WI38 (cell line): ENCODE measurements around the gene ACE2.

Source experiments
- H3K4me3 ChIP-seq: 2 replicates; pipeline ENCODE4 v1.5.1; 2011; ENCODE audit warnings: low read depth, mild to moderate bottlenecking, control low read depth, low read length
- TF ChIP-seq, protein P1 (sequence below): IDR thresholded peaks from 2 replicates; pipeline ENCODE4 v1.5.1; 2012; ENCODE audit warnings: low read depth, mild to moderate bottlenecking, control low read depth, low read length

Gene ACE2

DNA sequence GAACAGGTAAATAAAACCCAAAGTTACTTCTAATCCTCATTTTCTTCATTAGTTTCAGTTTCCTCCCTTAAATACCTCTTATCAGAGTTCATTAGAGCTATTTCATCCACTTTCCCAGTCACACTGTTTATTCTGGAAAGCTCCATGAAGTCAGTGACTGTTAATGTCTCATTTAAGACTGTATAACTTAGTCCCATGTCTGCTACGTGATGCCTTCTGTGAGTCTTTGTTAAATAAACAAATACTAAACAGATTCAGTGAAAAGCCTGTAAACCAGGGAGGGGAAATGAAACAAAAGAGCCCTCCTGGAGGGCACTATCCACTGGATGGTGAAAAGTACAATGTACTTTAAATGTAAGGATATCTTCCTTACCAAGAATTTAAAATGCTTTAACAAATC, 24.7 kb downstream of the ACE2 start:
- H3K4me3 ChIP-seq, result no peak overlapping the region
- TF ChIP-seq, protein P1, sequence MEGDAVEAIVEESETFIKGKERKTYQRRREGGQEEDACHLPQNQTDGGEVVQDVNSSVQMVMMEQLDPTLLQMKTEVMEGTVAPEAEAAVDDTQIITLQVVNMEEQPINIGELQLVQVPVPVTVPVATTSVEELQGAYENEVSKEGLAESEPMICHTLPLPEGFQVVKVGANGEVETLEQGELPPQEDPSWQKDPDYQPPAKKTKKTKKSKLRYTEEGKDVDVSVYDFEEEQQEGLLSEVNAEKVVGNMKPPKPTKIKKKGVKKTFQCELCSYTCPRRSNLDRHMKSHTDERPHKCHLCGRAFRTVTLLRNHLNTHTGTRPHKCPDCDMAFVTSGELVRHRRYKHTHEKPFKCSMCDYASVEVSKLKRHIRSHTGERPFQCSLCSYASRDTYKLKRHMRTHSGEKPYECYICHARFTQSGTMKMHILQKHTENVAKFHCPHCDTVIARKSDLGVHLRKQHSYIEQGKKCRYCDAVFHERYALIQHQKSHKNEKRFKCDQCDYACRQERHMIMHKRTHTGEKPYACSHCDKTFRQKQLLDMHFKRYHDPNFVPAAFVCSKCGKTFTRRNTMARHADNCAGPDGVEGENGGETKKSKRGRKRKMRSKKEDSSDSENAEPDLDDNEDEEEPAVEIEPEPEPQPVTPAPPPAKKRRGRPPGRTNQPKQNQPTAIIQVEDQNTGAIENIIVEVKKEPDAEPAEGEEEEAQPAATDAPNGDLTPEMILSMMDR, result no peak

DNA sequence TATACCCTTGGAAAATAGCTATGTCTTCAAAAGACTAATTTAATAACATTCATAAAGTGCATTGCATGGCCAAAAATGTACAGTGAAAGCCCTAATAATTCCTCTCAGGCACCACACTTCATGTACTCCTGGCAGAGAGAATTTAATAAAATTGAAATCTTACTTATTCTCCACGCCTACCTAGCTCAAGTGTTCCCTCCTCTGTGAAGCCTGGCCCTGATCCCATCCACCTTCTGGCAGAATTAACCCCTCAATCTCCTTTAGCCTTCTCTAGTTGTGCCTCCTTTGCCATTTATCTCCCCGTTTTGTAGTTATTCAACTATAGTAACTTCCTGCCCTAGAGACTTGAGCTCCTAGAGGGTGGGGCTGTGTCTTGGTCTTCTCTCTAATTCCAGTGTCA, 26.7 kb downstream of the ACE2 start:
- TF ChIP-seq, protein P1, result no peak

DNA sequence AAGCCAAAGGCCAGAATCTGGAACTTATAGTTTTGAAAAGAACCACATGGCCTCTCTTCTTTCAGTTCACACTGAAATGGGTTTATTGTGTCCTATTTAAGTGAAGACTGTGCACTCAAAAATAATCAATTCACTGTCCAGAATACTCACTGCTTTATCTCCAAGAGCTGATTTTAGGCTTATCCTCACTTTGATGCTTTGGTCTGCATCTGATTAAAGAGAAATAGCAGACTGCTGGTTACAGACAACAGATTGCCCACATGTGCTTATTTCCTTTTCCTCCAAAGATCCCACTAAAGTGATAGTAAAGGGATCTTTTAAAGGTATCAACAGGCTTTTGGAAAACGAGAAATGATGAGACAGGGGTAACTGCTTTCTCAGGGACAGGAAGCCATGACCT, 30.6 kb downstream of the ACE2 start:
- TF ChIP-seq, protein P1, result no peak
- no peak overlapping the region for H3K4me3 ChIP-seq

More for the DNA sequence above, 26.7 kb downstream of the ACE2 start:
- no peak overlapping the region for H3K4me3 ChIP-seq

DNA sequence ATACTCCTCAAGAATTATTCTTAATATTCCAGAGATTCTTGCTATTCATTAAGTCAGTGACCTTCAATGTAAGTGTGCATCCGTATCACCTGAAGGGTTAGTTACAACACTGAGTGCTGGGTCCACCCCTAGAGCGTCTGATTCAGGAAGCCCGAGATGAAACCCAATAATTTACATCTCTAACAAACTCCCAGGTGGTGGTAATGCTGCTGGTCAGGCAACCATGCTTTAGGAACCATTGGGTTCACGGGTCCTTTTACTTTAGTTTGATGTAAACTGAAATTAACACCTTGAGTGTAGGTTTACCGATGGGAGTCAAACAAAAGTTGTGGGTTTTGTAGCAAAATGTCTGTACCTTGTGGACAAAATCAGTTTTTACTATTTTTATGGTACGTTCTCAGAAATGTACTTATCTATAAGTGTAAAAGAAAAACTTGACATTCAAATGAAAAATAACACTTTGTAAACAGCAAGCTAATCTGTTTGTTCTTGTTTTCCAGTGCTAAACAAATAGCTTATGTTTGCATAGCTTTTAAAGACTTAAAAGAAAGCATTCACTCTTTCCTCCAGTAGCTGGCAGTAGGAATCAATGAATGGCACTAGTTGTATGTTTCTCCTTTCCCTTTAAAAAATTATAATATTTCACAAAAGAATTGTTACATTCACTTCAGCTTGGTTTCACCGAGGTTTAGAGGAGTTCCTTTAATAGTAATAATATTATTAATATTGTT, 32.7 kb downstream of the ACE2 start:
- H3K4me3 ChIP-seq, result no peak overlapping the region
- TF ChIP-seq, protein P1, result no peak

DNA sequence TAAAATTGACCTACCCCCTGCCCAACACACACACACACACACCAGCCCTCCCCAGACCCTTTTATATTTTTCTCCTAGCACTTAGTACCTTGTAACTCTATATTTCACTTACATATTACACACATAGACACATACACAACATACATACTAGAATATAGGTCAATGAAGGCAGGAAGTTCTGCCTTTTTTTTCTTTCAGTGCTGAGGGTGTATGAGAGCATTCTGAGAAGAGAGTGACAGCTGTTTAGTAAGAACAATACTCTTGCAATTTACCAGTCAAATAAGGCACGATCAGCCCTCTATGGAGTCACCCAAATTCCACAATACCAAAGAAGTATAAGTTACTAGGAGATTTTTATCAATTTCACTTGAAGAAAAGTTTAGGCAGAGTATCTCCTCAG, 33.5 kb downstream of the ACE2 start:
- H3K4me3 ChIP-seq, result no peak overlapping the region
- TF ChIP-seq, protein P1, result no peak

DNA sequence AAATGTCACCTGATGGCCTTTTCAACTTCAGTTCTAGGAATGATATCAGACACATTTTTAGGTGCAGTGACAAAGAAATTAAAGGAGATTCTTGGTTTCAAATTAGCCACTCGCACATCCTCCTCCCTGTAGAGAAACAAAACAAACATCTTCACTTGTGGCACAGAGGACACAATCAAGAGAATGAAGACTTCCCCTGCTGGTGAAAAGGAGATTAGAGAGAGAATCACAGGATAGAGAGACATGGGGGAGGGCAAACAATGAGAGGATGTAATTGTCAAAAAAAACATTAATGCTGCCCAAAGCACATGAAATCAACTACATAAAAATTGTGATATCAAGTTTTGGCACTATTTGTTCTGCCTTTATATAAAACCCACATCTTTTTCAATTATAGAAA, 34.5 kb downstream of the ACE2 start:
- TF ChIP-seq, protein P1, result no peak
- H3K4me3 ChIP-seq, result no peak overlapping the region

DNA sequence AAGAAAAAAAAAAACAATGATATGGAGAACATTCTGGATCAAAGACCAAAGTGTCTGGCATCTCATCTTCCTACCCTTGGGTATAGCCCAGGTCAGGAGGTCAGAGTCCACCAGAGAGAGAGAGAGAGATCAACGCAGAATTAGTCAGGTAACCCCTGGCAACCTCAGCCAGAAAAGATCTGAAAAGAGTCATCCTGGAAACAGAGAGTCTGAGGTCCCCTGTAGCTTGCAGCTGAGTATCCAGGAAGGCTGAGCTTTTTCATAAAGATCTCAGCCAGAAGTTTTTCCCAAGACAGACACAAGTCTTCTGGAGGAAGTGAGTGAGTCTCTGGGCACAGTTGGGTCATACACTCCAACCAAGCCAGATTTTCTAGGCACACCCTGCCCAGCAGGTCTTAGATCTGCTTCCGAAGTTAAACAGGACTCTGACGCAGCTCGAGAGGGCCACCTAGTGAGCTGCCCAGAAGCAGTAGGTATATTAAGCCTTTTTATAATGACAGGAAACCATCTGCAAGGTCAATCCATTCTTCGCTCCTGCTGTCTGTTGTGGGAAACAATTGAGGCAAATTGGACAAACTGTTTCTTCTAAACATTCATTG, 35.7 kb downstream of the ACE2 start:
- TF ChIP-seq, protein P1, result peak; percentile 49
- no peak overlapping the region for H3K4me3 ChIP-seq
